H9 (cell line): ENCODE measurements around the gene TDP2. TPM values are rescaled to one million over a fixed set of nuclear protein-coding genes. Genes with fewer than 3 reads are reported as not detected.

Source experiments
- DNase-seq: peaks from one replicate; pipeline ENCODE4 v3.0.0-alpha.2; 2017
- H2AFZ ChIP-seq: one replicate; pipeline ENCODE4 v1.6.1; 2013; ENCODE audit warnings: mild to moderate bottlenecking, low read length, control low read depth, moderate library complexity
- H2AK5ac ChIP-seq: 2 replicates; pipeline ENCODE4 v1.6.1; 2013; ENCODE audit warnings: low read length, control low read depth, mixed read lengths; ENCODE audit not compliant: insufficient read length
- H2BK120ac ChIP-seq: one replicate; pipeline ENCODE4 v1.6.1; 2013; ENCODE audit warnings: low read depth, mild to moderate bottlenecking, low read length, control low read depth, inconsistent platforms; ENCODE audit not compliant: poor library complexity, severe bottlenecking
- H2BK12ac ChIP-seq: 2 replicates; pipeline ENCODE4 v1.6.1; 2013; ENCODE audit warnings: low read length, control low read depth, mixed read lengths, low read depth; ENCODE audit not compliant: insufficient read length
- H2BK15ac ChIP-seq: 2 replicates; pipeline ENCODE4 v1.6.1; 2013; ENCODE audit warnings: low read depth, low read length, control low read depth
- H2BK20ac ChIP-seq: one replicate; pipeline ENCODE4 v1.6.1; 2013; ENCODE audit warnings: low read depth, mild to moderate bottlenecking, low read length, control low read depth, inconsistent platforms; ENCODE audit not compliant: poor library complexity, severe bottlenecking
- H2BK5ac ChIP-seq: 2 replicates; pipeline ENCODE4 v1.6.1; 2013; ENCODE audit warnings: low read length, control low read depth, mixed read lengths; ENCODE audit not compliant: insufficient read length
- H3K14ac ChIP-seq: 2 replicates; pipeline ENCODE4 v1.6.1; 2013; ENCODE audit warnings: low read length, control low read depth; ENCODE audit not compliant: insufficient read depth
- H3K18ac ChIP-seq: 2 replicates; pipeline ENCODE4 v1.6.1; 2013; ENCODE audit warnings: low read depth, mild to moderate bottlenecking, mixed read lengths, low read length, control low read depth; ENCODE audit not compliant: insufficient read length
- H3K23ac ChIP-seq: 2 replicates; pipeline ENCODE4 v1.6.1; 2013; ENCODE audit warnings: low read length, control low read depth, mixed read lengths, low read depth; ENCODE audit not compliant: insufficient read length
- H3K23me2 ChIP-seq: 2 replicates; pipeline ENCODE4 v1.6.1; 2013; ENCODE audit warnings: low read depth, mild to moderate bottlenecking, mixed read lengths, low read length, control low read depth; ENCODE audit not compliant: insufficient read length, poor library complexity, severe bottlenecking
- H3K27ac ChIP-seq: 2 replicates; pipeline ENCODE4 v1.5.1; 2013; ENCODE audit warnings: low read length, control low read depth, mixed read lengths, low read depth; ENCODE audit not compliant: insufficient read length
- H3K27me3 ChIP-seq: 2 replicates; pipeline ENCODE4 v1.6.1; 2013; ENCODE audit warnings: low read length, control low read depth, inconsistent platforms; ENCODE audit not compliant: insufficient read depth
- H3K4ac ChIP-seq: 2 replicates; pipeline ENCODE4 v1.6.1; 2013; ENCODE audit warnings: low read depth, mild to moderate bottlenecking, control low read depth, inconsistent platforms, low read length, moderate library complexity
- H3K4me1 ChIP-seq: 2 replicates; pipeline ENCODE4 v1.6.1; 2013; ENCODE audit warnings: low read length, control low read depth, inconsistent platforms; ENCODE audit not compliant: insufficient read depth
- H3K4me2 ChIP-seq: 2 replicates; pipeline ENCODE4 v1.6.1; 2013; ENCODE audit warnings: low read length, control low read depth, mixed read lengths; ENCODE audit not compliant: insufficient read length, insufficient read depth
- H3K56ac ChIP-seq: 2 replicates; pipeline ENCODE4 v1.6.1; 2013; ENCODE audit warnings: low read depth, mild to moderate bottlenecking, mixed read lengths, low read length, control low read depth; ENCODE audit not compliant: insufficient read length
- H3K79me1 ChIP-seq: 2 replicates; pipeline ENCODE4 v1.6.1; 2013; ENCODE audit warnings: low read depth, mild to moderate bottlenecking, moderate library complexity, low read length, control low read depth, inconsistent platforms; ENCODE audit not compliant: insufficient read depth, poor library complexity, severe bottlenecking
- H3K79me2 ChIP-seq: 2 replicates; pipeline ENCODE4 v1.6.1; 2013; ENCODE audit warnings: low read length, control low read depth, inconsistent platforms; ENCODE audit not compliant: insufficient read depth
- H3K9ac ChIP-seq: 2 replicates; pipeline ENCODE4 v1.6.1; 2013; ENCODE audit warnings: low read length, control low read depth, mixed read lengths; ENCODE audit not compliant: insufficient read length; ENCODE audit errors: extremely low read depth
- H3K9me3 ChIP-seq: one replicate; pipeline ENCODE4 v1.6.1; 2013; ENCODE audit warnings: low read depth, low read length, inconsistent platforms; ENCODE audit not compliant: control insufficient read depth
- H3T11ph ChIP-seq: one replicate; pipeline ENCODE4 v1.6.1; 2013; ENCODE audit warnings: mild to moderate bottlenecking, low read length, control low read depth, inconsistent platforms
- H4K20me1 ChIP-seq: one replicate; pipeline ENCODE4 v1.6.1; 2013; ENCODE audit not compliant: control insufficient read depth, insufficient read length, insufficient read depth
- H4K5ac ChIP-seq: 2 replicates; pipeline ENCODE4 v1.6.1; 2013; ENCODE audit warnings: low read depth, mild to moderate bottlenecking, mixed read lengths, low read length, control low read depth; ENCODE audit not compliant: insufficient read length
- H4K8ac ChIP-seq: replicated peaks from 2 replicates; pipeline ENCODE4 v1.6.1; 2013; ENCODE audit warnings: low read length, control low read depth, mixed read lengths, low read depth; ENCODE audit not compliant: insufficient read length
- H4K91ac ChIP-seq: 2 replicates; pipeline ENCODE4 v1.6.1; 2013; ENCODE audit warnings: low read depth, mild to moderate bottlenecking, moderate library complexity, mixed read lengths, low read length, control low read depth; ENCODE audit not compliant: insufficient read length
- H3K27ac Mint-ChIP-seq, 3 experiments: 2 replicates in 2 of 3; 3 replicates in 1 of 3; pipeline ENCODE4 v1.8.0; 2020 to 2021; ENCODE audit warnings: mixed read lengths in 3 of 3, mild to moderate bottlenecking in 1 of 3, moderate library complexity in 1 of 3
- H3K27me3 Mint-ChIP-seq: 2 replicates; pipeline ENCODE4 v1.8.0; 2021; ENCODE audit warnings: low read depth, mild to moderate bottlenecking, moderate library complexity, mixed read lengths
- H3K36me3 Mint-ChIP-seq, 3 experiments: 2 replicates in 2 of 3; 3 replicates in 1 of 3; pipeline ENCODE4 v1.8.0; 2020 to 2021; ENCODE audit warnings: low read depth in 3 of 3, mixed read lengths in 3 of 3; ENCODE audit not compliant: insufficient read depth in 1 of 3
- H3K4me1 Mint-ChIP-seq, 2 experiments: 2 replicates each; pipeline ENCODE4 v1.8.0; 2020; ENCODE audit warnings: mixed read lengths in 2 of 2
- H3K4me3 Mint-ChIP-seq, 2 experiments: 2 replicates in 1 of 2; 3 replicates in 1 of 2; pipeline ENCODE4 v1.8.0; 2020 to 2021; ENCODE audit warnings: mild to moderate bottlenecking in 2 of 2, mixed read lengths in 2 of 2, moderate library complexity in 1 of 2
- H3K9me3 Mint-ChIP-seq, 2 experiments: 2 replicates in 1 of 2; 3 replicates in 1 of 2; pipeline ENCODE4 v1.8.0; 2020; ENCODE audit warnings: mild to moderate bottlenecking in 2 of 2, mixed read lengths in 2 of 2, moderate library complexity in 1 of 2
- WGBS: extraction: QIAGEN DNeasy Blood & Tissue Kit; methylation state at CpG from one replicate; pipeline ENCODE4 v1.1.7; 2013; ENCODE audit warnings: missing lambda C conversion rate, low lambda C conversion rate, mixed read lengths; ENCODE audit not compliant: insufficient read length; ENCODE audit errors: extremely low coverage; 5-methylcytosine and 5-hydroxymethylcytosine counted together
- total RNA-seq: library from RNA; stranded (reverse); gene quantifications from 2 replicates; pipeline ENCODE4 v1.2.1, GENCODE V29; 2021
- TF ChIP-seq, protein P1 (sequence below): fragments of 200-600 bp; sonication (generic); conservative IDR thresholded peaks from 3 replicates; pipeline ENCODE4 v1.8.0; 2021; ENCODE audit warnings: antibody characterized with exemption, mild to moderate bottlenecking

The TDP2 gene
- total RNA-seq, 1 experiment from 2014 or later = 55.6 TPM

DNA sequence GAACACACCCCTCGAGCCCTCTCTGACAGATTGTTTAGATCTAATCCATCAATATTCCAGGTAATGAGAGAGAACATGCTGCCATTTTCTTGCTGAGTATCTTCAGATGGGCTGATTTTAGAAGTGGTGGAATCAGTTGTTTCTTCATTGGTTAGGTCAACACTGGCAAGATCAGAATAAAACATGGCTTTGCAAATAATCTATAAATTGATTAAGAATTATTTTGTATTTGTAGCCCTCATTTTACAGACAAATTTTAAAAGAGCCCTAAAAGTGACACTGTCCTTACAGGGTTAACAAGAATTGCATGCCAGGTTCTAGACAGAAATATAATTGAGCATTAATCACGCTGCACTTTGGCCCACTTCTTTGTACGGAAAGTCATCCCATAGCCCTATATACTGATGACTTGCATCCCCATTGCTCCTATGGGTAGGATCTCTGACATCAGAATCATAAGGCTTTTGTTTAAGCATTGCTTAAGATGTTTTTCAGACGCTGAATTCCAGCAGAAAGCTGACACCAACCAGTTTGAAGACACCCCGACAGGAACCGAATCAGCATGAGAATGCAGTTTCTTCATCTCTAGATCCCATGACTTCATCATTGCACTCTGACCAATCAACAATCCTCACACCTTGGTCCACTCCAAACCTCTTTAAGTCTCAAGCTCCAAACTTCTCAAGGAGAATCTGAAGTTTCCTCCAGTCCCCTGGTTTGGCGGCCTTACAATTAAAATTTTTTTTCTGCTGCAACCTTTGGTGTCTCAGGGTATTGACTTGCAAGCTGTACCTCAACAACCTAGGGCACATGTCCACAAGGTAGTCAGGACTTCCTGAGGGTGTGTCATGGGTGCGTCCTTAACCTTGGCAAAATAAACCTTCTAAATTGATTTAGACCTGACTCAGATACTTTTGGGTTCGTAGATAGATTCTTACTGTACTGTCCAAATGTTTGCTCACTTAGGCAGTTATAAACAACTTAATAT lies 7.8 kb downstream of the TDP2 start:
- H2BK20ac ChIP-seq = peak overlapping the region; percentile 26
- WGBS = no CpG with 5 or more reads among the region's 9 CpGs
- no peaks in the 10 kb centered on the region for H3K9me3 Mint-ChIP-seq
- no peak overlapping the region for H3T11ph ChIP-seq
- no peaks in the 10 kb centered on the region for H3K27me3 ChIP-seq
- H2AFZ ChIP-seq = no peak overlapping the region
- no peaks in the 10 kb centered on the region for H3K23me2 ChIP-seq
- no peak overlapping the region for H3K4ac ChIP-seq
- H2AK5ac ChIP-seq = no peak overlapping the region
- H4K91ac ChIP-seq = no peak overlapping the region
- H3K14ac ChIP-seq = no peak overlapping the region
- no peak overlapping the region for H3K23ac ChIP-seq
- peaks cover 17 to 52% (median 49%) of the 10 kb centered on the region in 3 experiments; a peak in 6 of 7 replicates for H3K36me3 Mint-ChIP-seq
- H3K79me2 ChIP-seq = no peaks in the 10 kb centered on the region; the same call in 1 of the 2 replicates
- no peak overlapping the region for H2BK15ac ChIP-seq
- H3K79me1 ChIP-seq = no peaks in the 10 kb centered on the region
- peak overlapping the region; percentile 72 for H3K18ac ChIP-seq
- H3K4me3 Mint-ChIP-seq = no peak overlapping the region
- H2BK120ac ChIP-seq = no peak overlapping the region
- H3K4me1 Mint-ChIP-seq = peaks cover 20 to 26% of the 10 kb centered on the region in 2 experiments
- H3K56ac ChIP-seq = no peak overlapping the region
- H4K20me1 ChIP-seq = no peaks in the 10 kb centered on the region
- no peaks in the 10 kb centered on the region for H3K27me3 Mint-ChIP-seq
- TF ChIP-seq, protein P1, sequence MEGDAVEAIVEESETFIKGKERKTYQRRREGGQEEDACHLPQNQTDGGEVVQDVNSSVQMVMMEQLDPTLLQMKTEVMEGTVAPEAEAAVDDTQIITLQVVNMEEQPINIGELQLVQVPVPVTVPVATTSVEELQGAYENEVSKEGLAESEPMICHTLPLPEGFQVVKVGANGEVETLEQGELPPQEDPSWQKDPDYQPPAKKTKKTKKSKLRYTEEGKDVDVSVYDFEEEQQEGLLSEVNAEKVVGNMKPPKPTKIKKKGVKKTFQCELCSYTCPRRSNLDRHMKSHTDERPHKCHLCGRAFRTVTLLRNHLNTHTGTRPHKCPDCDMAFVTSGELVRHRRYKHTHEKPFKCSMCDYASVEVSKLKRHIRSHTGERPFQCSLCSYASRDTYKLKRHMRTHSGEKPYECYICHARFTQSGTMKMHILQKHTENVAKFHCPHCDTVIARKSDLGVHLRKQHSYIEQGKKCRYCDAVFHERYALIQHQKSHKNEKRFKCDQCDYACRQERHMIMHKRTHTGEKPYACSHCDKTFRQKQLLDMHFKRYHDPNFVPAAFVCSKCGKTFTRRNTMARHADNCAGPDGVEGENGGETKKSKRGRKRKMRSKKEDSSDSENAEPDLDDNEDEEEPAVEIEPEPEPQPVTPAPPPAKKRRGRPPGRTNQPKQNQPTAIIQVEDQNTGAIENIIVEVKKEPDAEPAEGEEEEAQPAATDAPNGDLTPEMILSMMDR = no peak
- no peak overlapping the region for H3K9ac ChIP-seq
- no peak overlapping the region for H4K5ac ChIP-seq
- no peaks in the 10 kb centered on the region for H3K9me3 ChIP-seq
- peaks cover 6% of the 10 kb centered on the region; the same call in 1 of the 2 replicates for H3K4me1 ChIP-seq
- H3K4me2 ChIP-seq = peak overlapping the region; percentile 1
- H3K27ac Mint-ChIP-seq = peak overlapping the region in 2 of 3 experiments; percentile 51 to 69; a peak in 3 of 7 replicates
- H2BK12ac ChIP-seq = no peak overlapping the region
- H3K27ac ChIP-seq = no peak overlapping the region
- H2BK5ac ChIP-seq = no peak overlapping the region
- peak; percentile 46 for DNase-seq
- H4K8ac ChIP-seq = no peak overlapping the region
